Measurements from ENCODE around the gene APBB3.

APBB3 gene

DNA sequence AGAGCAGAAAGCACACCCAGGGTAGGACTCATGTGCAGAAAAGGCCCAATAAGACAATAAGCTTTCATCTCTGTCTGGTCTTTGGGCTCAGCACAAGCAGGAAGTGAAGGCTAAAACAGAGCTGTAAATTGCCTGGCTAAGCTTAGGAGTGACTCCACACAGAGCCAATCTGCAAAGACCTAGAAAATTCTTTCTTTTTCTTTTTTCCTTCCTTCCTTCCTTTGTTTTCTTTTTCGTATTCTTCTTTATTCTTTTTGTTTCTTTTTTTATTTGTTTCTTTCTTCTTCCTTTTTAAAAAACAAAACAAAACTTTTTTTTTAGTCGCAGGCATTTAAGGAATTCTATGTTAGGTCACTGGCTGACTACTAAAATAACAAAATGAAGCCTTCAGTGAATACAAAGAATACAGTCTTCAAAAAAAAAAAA, 12.4 kb upstream of the APBB3 start:
- in situ Hi-C loops (cut with MboI; ENCODE audit: low pct_unique_long_range_greater_than_20kb, low sequenced_read_pairs, unreplicated experiment): no loop called here
- no peak for DNase-seq (ENCODE audit: low spot score)
- TF ChIP-seq, protein P1, sequence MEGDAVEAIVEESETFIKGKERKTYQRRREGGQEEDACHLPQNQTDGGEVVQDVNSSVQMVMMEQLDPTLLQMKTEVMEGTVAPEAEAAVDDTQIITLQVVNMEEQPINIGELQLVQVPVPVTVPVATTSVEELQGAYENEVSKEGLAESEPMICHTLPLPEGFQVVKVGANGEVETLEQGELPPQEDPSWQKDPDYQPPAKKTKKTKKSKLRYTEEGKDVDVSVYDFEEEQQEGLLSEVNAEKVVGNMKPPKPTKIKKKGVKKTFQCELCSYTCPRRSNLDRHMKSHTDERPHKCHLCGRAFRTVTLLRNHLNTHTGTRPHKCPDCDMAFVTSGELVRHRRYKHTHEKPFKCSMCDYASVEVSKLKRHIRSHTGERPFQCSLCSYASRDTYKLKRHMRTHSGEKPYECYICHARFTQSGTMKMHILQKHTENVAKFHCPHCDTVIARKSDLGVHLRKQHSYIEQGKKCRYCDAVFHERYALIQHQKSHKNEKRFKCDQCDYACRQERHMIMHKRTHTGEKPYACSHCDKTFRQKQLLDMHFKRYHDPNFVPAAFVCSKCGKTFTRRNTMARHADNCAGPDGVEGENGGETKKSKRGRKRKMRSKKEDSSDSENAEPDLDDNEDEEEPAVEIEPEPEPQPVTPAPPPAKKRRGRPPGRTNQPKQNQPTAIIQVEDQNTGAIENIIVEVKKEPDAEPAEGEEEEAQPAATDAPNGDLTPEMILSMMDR (IDR thresholded peaks at IDR 0.05; ENCODE audit: extremely low read depth, insufficient read depth, missing control alignments): no peak

DNA sequence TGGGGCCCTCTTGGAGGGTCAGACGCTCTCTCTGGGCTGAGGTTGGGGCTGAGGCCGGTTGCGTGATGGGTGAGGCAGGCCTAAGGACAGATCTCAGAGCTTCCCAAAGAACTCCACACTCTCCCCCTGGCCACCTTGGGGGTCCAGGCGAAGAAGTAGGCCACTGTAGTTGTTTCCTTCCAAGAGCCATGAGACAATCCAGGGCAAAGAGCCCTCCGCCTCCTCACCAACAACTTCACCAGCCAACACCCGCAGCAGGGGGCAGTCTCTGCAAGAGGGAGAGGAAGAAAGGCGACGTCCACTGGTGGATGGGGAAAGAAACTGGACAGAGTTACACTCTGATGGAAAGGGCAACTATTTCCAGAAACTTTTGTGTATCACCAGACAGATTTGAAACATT, 10.9 kb upstream of the APBB3 start:
- TF ChIP-seq, protein P1 (IDR thresholded peaks at IDR 0.05; ENCODE audit: extremely low read depth, insufficient read depth, missing control alignments): no peak
- in situ Hi-C loops (cut with MboI; ENCODE audit: low pct_unique_long_range_greater_than_20kb, low sequenced_read_pairs, unreplicated experiment): no loop called here
- no peak for DNase-seq (ENCODE audit: low spot score)

- no peak for DNase-seq (ENCODE audit: low spot score)
- in situ Hi-C loops (cut with MboI; ENCODE audit: low pct_unique_long_range_greater_than_20kb, low sequenced_read_pairs, unreplicated experiment): no loop called here
- TF ChIP-seq, protein P1 (IDR thresholded peaks at IDR 0.05; ENCODE audit: extremely low read depth, insufficient read depth, missing control alignments): no peak
Observed at GRCh38 chr5:140574165-140574564, 9.8 kb upstream of the APBB3 start.

- in situ Hi-C loops (cut with MboI; ENCODE audit: low pct_unique_long_range_greater_than_20kb, low sequenced_read_pairs, unreplicated experiment): no loop called here
- no peak for DNase-seq (ENCODE audit: low spot score)
- TF ChIP-seq, protein P1 (IDR thresholded peaks at IDR 0.05; ENCODE audit: extremely low read depth, insufficient read depth, missing control alignments): no peak
Observed at GRCh38 chr5:140573683-140574082, 9.3 kb upstream of the APBB3 start.

GRCh38 chr5:140571105-140571504, 6.7 kb upstream of the APBB3 start:
- DNase-seq (ENCODE audit: low spot score): no peak
- in situ Hi-C loops (cut with MboI; ENCODE audit: low pct_unique_long_range_greater_than_20kb, low sequenced_read_pairs, unreplicated experiment): no loop called here
- TF ChIP-seq, protein P1 (IDR thresholded peaks at IDR 0.05; ENCODE audit: extremely low read depth, insufficient read depth, missing control alignments): no peak

GRCh38 chr5:140570488-140570887, 6.1 kb upstream of the APBB3 start:
- in situ Hi-C loops (cut with MboI; ENCODE audit: low pct_unique_long_range_greater_than_20kb, low sequenced_read_pairs, unreplicated experiment): no loop called here

More at GRCh38 chr5:140570488-140570887, 6.1 kb upstream of the APBB3 start:
- DNase-seq (ENCODE audit: low spot score): no peak
- TF ChIP-seq, protein P1 (IDR thresholded peaks at IDR 0.05; ENCODE audit: extremely low read depth, insufficient read depth, missing control alignments): no peak

Data from GM13977 (cell line).